SJCRH30 (cell line): ENCODE results near the gene MIER3. TPM values are rescaled to one million over a fixed set of nuclear protein-coding genes. Genes with fewer than 3 reads are reported as not detected.

Experiments used
- DNase-seq, 2 experiments: peaks; one replicate each; pipeline ENCODE4 v3.0.0-alpha.2; 2015 to 2020
- H3K27ac ChIP-seq: fragments of 250-450 bp; sonication (Bioruptor Pico); 2 replicates; pipeline ENCODE4 v1.5.1; 2020; ENCODE audit warnings: mild to moderate bottlenecking, moderate library complexity
- H3K27me3 ChIP-seq: fragments of 250-450 bp; sonication (Bioruptor Pico); 2 replicates; pipeline ENCODE4 v1.5.1; 2020; ENCODE audit warnings: mild to moderate bottlenecking, moderate library complexity
- H3K36me3 ChIP-seq: fragments of 250-450 bp; sonication (Bioruptor Pico); 2 replicates; pipeline ENCODE4 v1.5.1; 2020; ENCODE audit warnings: mild to moderate bottlenecking, moderate library complexity
- H3K4me1 ChIP-seq: fragments of 250-450 bp; sonication (Bioruptor Pico); 2 replicates; pipeline ENCODE4 v1.5.1; 2020; ENCODE audit warnings: mild to moderate bottlenecking, moderate library complexity
- H3K4me3 ChIP-seq: fragments of 250-450 bp; sonication (Bioruptor Pico); 2 replicates; pipeline ENCODE4 v1.5.1; 2020; ENCODE audit warnings: mild to moderate bottlenecking, moderate library complexity
- H3K9me3 ChIP-seq: fragments of 250-450 bp; sonication (Bioruptor Pico); replicated peaks from 2 replicates; pipeline ENCODE4 v1.5.1; 2020; ENCODE audit warnings: mild to moderate bottlenecking, moderate library complexity
- total RNA-seq: library from RNA; depleted of rRNA; stranded (reverse); fragments of >200 nt; shearing (Covaris generic); gene quantifications from 2 replicates; pipeline ENCODE4 v1.2.3, GENCODE V29; 2014

MIER3 gene
- total RNA-seq, 1 experiment from 2014 or later = 31.2 TPM

DNA sequence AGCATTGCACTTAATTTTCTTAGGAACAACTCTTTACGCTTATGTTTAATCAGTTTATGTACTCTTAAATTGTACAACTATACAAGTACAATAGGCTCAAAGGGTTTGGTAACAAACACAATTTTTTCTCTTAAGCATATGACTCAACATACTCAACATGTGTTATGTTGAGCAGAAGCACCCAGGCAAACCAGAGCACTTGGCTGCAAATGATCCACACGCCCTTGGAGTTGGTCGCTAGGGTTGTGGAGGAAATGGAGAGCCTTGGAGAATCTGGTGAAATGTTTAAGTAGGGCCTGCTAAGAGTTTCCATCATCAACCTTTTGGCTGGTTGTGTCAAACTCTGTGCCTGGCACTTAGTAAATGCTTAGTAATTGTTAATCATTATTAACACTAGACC lies 25.1 kb upstream of the MIER3 start:
- Histone ChIP-seq H3K4me1 (no peaks in the 10 kb centered on the region), H3K36me3 (no peaks in the 10 kb centered on the region), H3K27me3 (no peaks in the 10 kb centered on the region), H3K27ac (no peak overlapping the region), H3K4me3 (no peak overlapping the region), H3K9me3 (no peaks in the 10 kb centered on the region)
- DNase-seq = no peak

- H3K4me3 ChIP-seq = no peak overlapping the region
- no peaks in the 10 kb centered on the region for H3K36me3 ChIP-seq
- H3K27me3 ChIP-seq = no peaks in the 10 kb centered on the region
- no peak overlapping the region for H3K27ac ChIP-seq
- no peaks in the 10 kb centered on the region; the same call in 1 of the 2 replicates for H3K9me3 ChIP-seq
- no peak for DNase-seq
- no peaks in the 10 kb centered on the region for H3K4me1 ChIP-seq
These were observed 22.3 kb upstream of the MIER3 start for GRCh38 chr5:56974241-56974640.

DNA sequence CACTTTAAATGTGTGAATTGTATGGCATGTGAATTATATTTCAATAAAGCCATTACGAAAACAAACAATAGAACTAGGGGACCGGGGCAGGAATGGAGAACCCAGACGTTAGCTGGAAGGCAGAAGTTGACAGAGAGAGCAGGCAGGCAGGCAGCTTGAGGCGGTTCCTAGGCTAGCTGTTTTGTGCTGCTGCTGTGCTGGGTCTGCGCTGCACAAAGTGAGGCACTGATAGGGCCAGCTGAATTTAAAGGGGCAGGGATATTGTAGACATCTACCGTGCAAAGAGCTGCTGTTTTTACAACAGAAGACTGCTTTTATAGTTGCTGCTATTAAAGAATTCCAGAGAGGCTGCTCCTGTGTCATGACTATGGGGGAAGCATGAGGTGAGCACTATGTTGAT lies 21.6 kb upstream of the MIER3 start:
- Histone ChIP-seq H3K27me3 (no peaks in the 10 kb centered on the region), H3K9me3 (no peaks in the 10 kb centered on the region; the same call in 1 of the 2 replicates), H3K36me3 (no peaks in the 10 kb centered on the region), H3K4me3 (no peak overlapping the region), H3K4me1 (no peaks in the 10 kb centered on the region), H3K27ac (no peak overlapping the region)
- no peak for DNase-seq

DNA sequence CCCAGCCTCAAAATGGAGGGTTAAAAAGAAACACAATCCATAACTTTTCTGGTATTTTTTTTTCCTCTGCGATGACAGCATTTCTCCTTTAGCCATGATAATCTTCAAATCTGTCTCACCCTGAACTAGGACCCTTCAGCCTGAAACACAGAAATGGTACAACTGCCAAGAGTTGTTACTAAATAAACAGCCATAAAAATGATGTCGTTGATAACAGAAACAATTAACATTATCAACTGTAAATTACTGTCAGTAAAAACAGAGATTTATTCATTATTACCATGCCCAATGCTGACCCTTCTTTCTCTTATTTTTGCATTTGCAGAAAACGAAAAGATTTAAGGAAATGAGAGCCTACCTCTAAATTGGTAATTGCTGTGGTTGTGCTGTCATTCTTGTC lies 19.4 kb upstream of the MIER3 start:
- Histone ChIP-seq H3K36me3 (no peaks in the 10 kb centered on the region), H3K9me3 (no peaks in the 10 kb centered on the region; the same call in 1 of the 2 replicates), H3K4me1 (no peaks in the 10 kb centered on the region), H3K27me3 (no peaks in the 10 kb centered on the region), H3K27ac (no peak overlapping the region), H3K4me3 (no peak overlapping the region)
- no peak for DNase-seq

- Histone ChIP-seq H3K4me3 (no peak overlapping the region), H3K36me3 (no peaks in the 10 kb centered on the region), H3K4me1 (no peaks in the 10 kb centered on the region), H3K9me3 (no peaks in the 10 kb centered on the region), H3K27ac (no peak overlapping the region), H3K27me3 (peaks cover 4% of the 10 kb centered on the region; the same call in 1 of the 2 replicates)
- DNase-seq = no peak
These were observed 12.2 kb upstream of the MIER3 start for GRCh38 chr5:56964173-56964572.

- Histone ChIP-seq H3K36me3 (no peaks in the 10 kb centered on the region), H3K27me3 (peaks cover 4% of the 10 kb centered on the region; the same call in 1 of the 2 replicates), H3K4me3 (no peak overlapping the region), H3K4me1 (no peaks in the 10 kb centered on the region), H3K27ac (no peak overlapping the region), H3K9me3 (no peaks in the 10 kb centered on the region)
- DNase-seq = no peak
These were observed 11.3 kb upstream of the MIER3 start for GRCh38 chr5:56963246-56963645.

DNA sequence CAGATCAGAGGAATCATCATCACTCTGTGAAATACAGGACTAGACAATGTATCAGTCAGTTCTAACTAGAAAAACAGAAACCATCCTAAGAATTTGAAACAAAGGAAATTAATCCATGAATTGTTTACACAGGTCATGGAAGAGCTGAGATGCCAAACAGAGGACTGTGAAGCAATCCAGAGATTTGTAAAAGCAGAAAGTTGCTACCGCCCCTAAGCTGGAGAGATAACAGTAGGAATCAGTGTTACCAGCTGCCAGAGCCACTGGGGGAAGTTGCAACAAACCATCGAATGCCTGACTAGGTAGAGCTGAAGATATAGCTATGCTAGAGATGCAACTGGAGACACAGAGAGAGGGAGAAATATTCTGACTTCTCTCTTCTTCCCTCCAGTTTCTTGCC lies 10.4 kb upstream of the MIER3 start:
- no peak for DNase-seq
- H3K27me3 ChIP-seq = peaks cover 4% of the 10 kb centered on the region; the same call in 1 of the 2 replicates
- no peaks in the 10 kb centered on the region for H3K9me3 ChIP-seq
- H3K4me3 ChIP-seq = no peak overlapping the region
- H3K27ac ChIP-seq = no peak overlapping the region
- H3K4me1 ChIP-seq = no peaks in the 10 kb centered on the region
- H3K36me3 ChIP-seq = no peaks in the 10 kb centered on the region

- DNase-seq = no peak
- H3K27me3 ChIP-seq = peaks cover 4% of the 10 kb centered on the region; the same call in 1 of the 2 replicates
- H3K9me3 ChIP-seq = no peaks in the 10 kb centered on the region
- H3K27ac ChIP-seq = no peak overlapping the region
- H3K4me1 ChIP-seq = no peaks in the 10 kb centered on the region
- H3K4me3 ChIP-seq = no peak overlapping the region
- no peaks in the 10 kb centered on the region for H3K36me3 ChIP-seq
These were observed 9.8 kb upstream of the MIER3 start for GRCh38 chr5:56961746-56962145.

DNA sequence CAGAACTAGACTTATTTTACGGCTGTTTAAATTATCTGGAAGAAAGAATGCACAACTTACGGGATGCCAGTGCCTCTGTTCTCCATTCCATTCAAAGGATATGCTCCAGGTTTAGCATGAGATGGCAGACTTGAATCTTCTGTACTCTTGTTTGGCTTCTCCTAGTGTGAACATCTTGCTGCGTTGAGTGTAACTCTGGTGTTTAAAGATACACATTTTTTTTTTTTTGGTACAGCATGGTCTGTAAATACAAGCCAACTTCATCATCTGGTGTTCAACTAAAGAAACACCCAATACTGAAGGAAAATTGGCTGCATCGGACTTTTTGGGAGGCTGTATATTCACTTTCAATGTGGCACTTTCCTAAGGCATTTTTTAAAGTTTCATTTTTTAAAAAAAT lies 7.4 kb upstream of the MIER3 start:
- Histone ChIP-seq H3K4me3 (no peak overlapping the region), H3K27me3 (peaks cover 4% of the 10 kb centered on the region; the same call in 1 of the 2 replicates)
- no peak for DNase-seq

DNA sequence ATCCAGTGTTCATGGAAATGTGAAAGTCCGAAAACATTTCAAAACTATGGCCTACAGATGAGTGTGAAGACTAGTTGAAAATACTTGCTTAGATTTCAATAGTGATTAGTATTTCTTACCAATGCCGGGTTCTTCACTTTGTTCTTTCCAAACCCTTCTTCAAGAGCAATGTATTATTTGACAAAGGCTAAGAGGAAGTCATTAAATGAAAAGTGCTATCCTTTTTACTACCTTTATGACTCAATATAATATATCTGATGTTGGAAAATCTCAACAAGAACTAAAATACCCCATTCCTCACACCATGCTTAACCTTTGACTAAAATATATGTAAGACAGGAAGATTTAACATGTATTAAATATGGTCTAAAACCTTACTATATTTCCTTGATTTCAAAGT lies 6.7 kb upstream of the MIER3 start:
- Histone ChIP-seq H3K4me3 (no peak overlapping the region), H3K4me1 (no peaks in the 10 kb centered on the region), H3K27ac (no peak overlapping the region), H3K9me3 (no peaks in the 10 kb centered on the region), H3K36me3 (no peaks in the 10 kb centered on the region), H3K27me3 (peaks cover 4% of the 10 kb centered on the region; the same call in 1 of the 2 replicates)
- DNase-seq = no peak

More for the DNA sequence above, 7.4 kb upstream of the MIER3 start:
- Histone ChIP-seq H3K4me1 (no peaks in the 10 kb centered on the region), H3K36me3 (no peaks in the 10 kb centered on the region), H3K27ac (no peak overlapping the region), H3K9me3 (no peaks in the 10 kb centered on the region)

- Histone ChIP-seq H3K27me3 (no peaks in the 10 kb centered on the region), H3K36me3 (0 out of 2 replicates have a peak, but pooled peaks cover 3% of the 10 kb centered on the region)
- no peak for DNase-seq
These were observed 2.3 kb upstream of the MIER3 start for GRCh38 chr5:56954262-56954661.

DNA sequence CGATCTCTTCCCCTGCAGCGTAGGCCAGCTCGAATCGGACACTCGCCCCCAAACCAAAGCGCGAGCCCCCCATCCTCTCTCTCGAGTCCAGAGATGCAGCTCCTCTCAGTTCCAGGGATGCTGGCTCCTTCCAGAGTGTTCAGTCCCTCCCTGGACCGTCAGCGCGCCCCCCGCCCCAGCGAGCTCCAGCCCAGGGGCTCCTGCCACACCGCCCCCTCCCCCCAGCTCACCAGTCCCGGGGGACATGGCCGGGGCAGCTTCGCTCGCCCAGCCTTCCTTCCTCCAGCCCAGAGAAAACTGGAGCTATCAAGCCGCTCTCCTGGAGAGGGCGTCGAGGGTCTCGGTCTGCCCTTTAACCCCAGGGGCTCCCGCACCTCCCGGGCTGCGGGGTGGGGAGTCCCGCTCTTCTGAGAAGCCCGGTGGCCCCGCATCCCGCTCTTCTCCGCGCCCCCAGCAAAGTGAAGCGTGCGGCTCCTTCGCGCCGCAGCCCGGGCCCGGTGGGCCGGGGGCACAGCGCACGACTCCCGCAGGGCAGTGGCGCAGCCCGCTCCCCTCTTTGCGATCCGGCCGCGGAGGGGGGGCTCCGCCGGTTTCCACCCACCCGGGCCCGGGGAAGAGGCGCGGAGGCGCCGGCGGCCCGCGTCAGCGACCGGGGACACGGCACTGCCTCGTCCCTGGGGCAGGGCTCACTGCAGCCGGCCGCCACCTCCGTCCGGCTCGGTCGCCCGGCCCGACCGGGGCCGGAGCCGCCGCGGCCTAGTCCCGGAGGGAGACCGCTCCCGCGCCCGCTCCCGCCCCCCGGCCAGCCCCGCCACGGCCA lies 587 bp downstream of the MIER3 start:
- Histone ChIP-seq H3K27ac (peak overlapping the region; percentile 37; the same call in 1 of the 2 replicates), H3K4me1 (no peaks in the 10 kb centered on the region), H3K9me3 (no peaks in the 10 kb centered on the region), H3K36me3 (peaks cover 21% of the 10 kb centered on the region), H3K27me3 (no peaks in the 10 kb centered on the region), H3K4me3 (peak overlapping the region; percentile 98)
- peak; percentile 35 to 52 for DNase-seq

More at GRCh38 chr5:56954262-56954661, 2.3 kb upstream of the MIER3 start:
- H3K4me3 ChIP-seq = no peak overlapping the region
- H3K9me3 ChIP-seq = no peaks in the 10 kb centered on the region
- H3K27ac ChIP-seq = no peak overlapping the region
- no peaks in the 10 kb centered on the region for H3K4me1 ChIP-seq

- Histone ChIP-seq H3K27me3 (no peaks in the 10 kb centered on the region), H3K4me1 (no peaks in the 10 kb centered on the region), H3K36me3 (peaks cover 28% of the 10 kb centered on the region), H3K9me3 (no peaks in the 10 kb centered on the region), H3K4me3 (peak overlapping the region; percentile 98), H3K27ac (no peak overlapping the region; the same call in 1 of the 2 replicates)
- peak; percentile 64 to 78 for DNase-seq
These were observed 1.2 kb downstream of the MIER3 start for GRCh38 chr5:56950626-56951125.

DNA sequence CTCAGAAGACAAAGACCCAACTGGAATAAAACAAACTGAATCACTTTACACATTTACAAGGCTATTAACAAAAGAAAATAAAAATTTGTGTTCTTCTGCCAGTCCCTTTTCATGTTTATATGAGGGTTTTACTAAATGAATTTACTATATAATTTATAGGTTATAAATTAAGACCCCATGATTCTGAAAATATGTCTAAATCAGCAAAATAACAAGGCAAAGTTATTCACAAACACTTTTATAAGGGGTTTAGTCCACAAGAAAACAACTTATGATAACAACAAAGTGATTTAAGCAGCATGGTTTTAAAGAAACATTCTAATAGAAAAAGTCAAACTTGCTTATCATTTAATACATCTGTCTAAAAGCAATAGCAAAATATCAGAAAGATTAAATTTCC lies 4.9 kb downstream of the MIER3 start:
- no peaks in the 10 kb centered on the region for H3K9me3 ChIP-seq
- peaks cover 52% of the 10 kb centered on the region for H3K36me3 ChIP-seq
- H3K27ac ChIP-seq = no peak overlapping the region
- H3K4me1 ChIP-seq = no peaks in the 10 kb centered on the region
- no peak overlapping the region for H3K4me3 ChIP-seq
- no peaks in the 10 kb centered on the region for H3K27me3 ChIP-seq
- DNase-seq = no peak

GRCh38 chr5:56941981-56942380 lies 9.9 kb downstream of the MIER3 start:
- no peaks in the 10 kb centered on the region for H3K9me3 ChIP-seq
- peaks cover 68% of the 10 kb centered on the region for H3K36me3 ChIP-seq
- no peaks in the 10 kb centered on the region for H3K4me1 ChIP-seq
- H3K27me3 ChIP-seq = no peaks in the 10 kb centered on the region
- no peak overlapping the region for H3K27ac ChIP-seq
- no peak overlapping the region for H3K4me3 ChIP-seq
- no peak for DNase-seq
